Gastroesophageal sphincter (tissue), 3 donors: ENCODE results near the gene CTIF.

Experiments used
- CTCF ChIP-seq, 4 experiments: fragments of 200-600 bp in 2 of 4; fragments of 450-650 bp in 2 of 4; sonication (generic) in 1 of 4; IDR thresholded peaks; one replicate each; pipeline ENCODE4 v1.5.1; 2017 to 2019; ENCODE audit warnings: antibody characterized with exemption in 4 of 4, mild to moderate bottlenecking in 2 of 4, moderate library complexity in 2 of 4
- EP300 ChIP-seq: sonication (generic); formaldehyde crosslinking; IDR thresholded peaks from one replicate; pipeline ENCODE4 v1.6.1; 2017; ENCODE audit warnings: antibody characterized with exemption, mild to moderate bottlenecking
- POLR2A ChIP-seq, 2 donors: fragments of 450-650 bp; IDR thresholded peaks; one replicate each; pipeline ENCODE4 v1.6.1; 2017; ENCODE audit warnings: antibody characterized with exemption in 2 of 2, mild to moderate bottlenecking in 2 of 2, moderate library complexity in 1 of 2
- POLR2AphosphoS5 ChIP-seq: sonication (generic); formaldehyde crosslinking; IDR thresholded peaks from one replicate; pipeline ENCODE4 v1.6.1; 2017; ENCODE audit warnings: antibody characterized with exemption

- TF ChIP-seq CTCF (IDR thresholded peaks at IDR 0.05) (no peak), POLR2AphosphoS5 (no peak), EP300 (no peak), POLR2A (IDR thresholded peaks at IDR 0.05) (no peak)
Observed at GRCh38 chr18:48897531-48897930, 358.7 kb downstream of the CTIF start.
